ENCODE results near the gene SMPDL3B.

GRCh38 chr1:27951396-27951795 lies 16.6 kb downstream of the SMPDL3B start:
- no peak for TF ChIP-seq EP300 (IDR thresholded peaks at IDR 0.05)
- no peak for TF ChIP-seq CTCF (IDR thresholded peaks at IDR 0.05)

Data from sigmoid colon (tissue), 4 donors.